Measurements from ENCODE around the gene NLRP6.
"Not testable (repeated sequence)": the region's sequence is repeated elsewhere in the genome, so short reads cannot be mapped to it uniquely, and the experiment has no call there.

Gene NLRP6

GRCh38 chr11:305844-306211, 27.6 kb downstream of the NLRP6 start:
- no peaks in the 10 kb centered on the region for H3K36me3 ChIP-seq (ENCODE audit: insufficient read depth, low read length)
- H3K4me1 ChIP-seq (ENCODE audit: insufficient read depth, low read length) = peaks cover 45% of the 10 kb centered on the region
- peak overlapping the region; percentile 10; the same call in 1 of the 2 replicates for H3K9ac ChIP-seq (ENCODE audit: low read depth, low read length)
- H3K27ac ChIP-seq (ENCODE audit: low read depth, low read length) = peak overlapping the region; percentile 83; the same call in 1 of the 2 replicates
- WGBS = 74% methylated on average over 10 of the region's 10 CpGs
- H3K9me3 ChIP-seq (ENCODE audit: insufficient read depth, low read depth, low read length) = no peaks in the 10 kb centered on the region
- H3K4me3 ChIP-seq (ENCODE audit: low read length) = no peak overlapping the region
- no peaks in the 10 kb centered on the region for H3K27me3 ChIP-seq (ENCODE audit: insufficient read depth, low read length)

GRCh38 chr11:306645-307371, 28.6 kb downstream of the NLRP6 start:
- H3K9me3 ChIP-seq (ENCODE audit: insufficient read depth, low read depth, low read length) = no peaks in the 10 kb centered on the region
- H3K4me3 ChIP-seq (ENCODE audit: low read length) = no peak overlapping the region
- 91% methylated on average over 17 of the region's 17 CpGs for WGBS
- H3K4me1 ChIP-seq (ENCODE audit: insufficient read depth, low read length) = peaks cover 45% of the 10 kb centered on the region
- no peak overlapping the region for H3K27ac ChIP-seq (ENCODE audit: low read depth, low read length)
- H3K9ac ChIP-seq (ENCODE audit: low read depth, low read length) = no peak overlapping the region
- H3K27me3 ChIP-seq (ENCODE audit: insufficient read depth, low read length) = peaks cover under 1% of the 10 kb centered on the region; the same call in 1 of the 2 replicates
- no peaks in the 10 kb centered on the region for H3K36me3 ChIP-seq (ENCODE audit: insufficient read depth, low read length)

GRCh38 chr11:307766-308708, 29.8 kb downstream of the NLRP6 start, which contains the start of gene IFITM2:
IFITM2 (plus strand) TSS chr11:307816; CDS start chr11:308193, 377 bp downstream.
- peak within 1 kb of the TSS; percentile 49 for H3K4me3 ChIP-seq (ENCODE audit: low read length)

GRCh38 chr11:308740-309665, 30.8 kb downstream of the NLRP6 start:
- H3K27ac ChIP-seq (ENCODE audit: low read depth, low read length) = not testable (repeated sequence)
- 66% methylated on average over 24 of the region's 24 CpGs for WGBS

More at GRCh38 chr11:307766-308708, 29.8 kb downstream of the NLRP6 start, which contains the start of gene IFITM2:
- peak within 1 kb of the TSS; percentile 70 for H3K27ac ChIP-seq (ENCODE audit: low read depth, low read length)
- H3K4me1 ChIP-seq (ENCODE audit: insufficient read depth, low read length) = peaks cover 56% of the 10 kb centered on the region
- not testable (repeated sequence) for H3K36me3 ChIP-seq (ENCODE audit: insufficient read depth, low read length); H3K27me3 ChIP-seq (ENCODE audit: insufficient read depth, low read length); H3K9me3 ChIP-seq (ENCODE audit: insufficient read depth, low read depth, low read length)
- 40% methylated on average over 26 of the region's 28 CpGs for WGBS
- H3K9ac ChIP-seq (ENCODE audit: low read depth, low read length) = 0 out of 2 replicates have a peak within 1 kb of the TSS, but pooled peaks have one; percentile 42

GRCh38 chr11:309979-310572, 31.9 kb downstream of the NLRP6 start:
- not testable (repeated sequence) for H3K27ac ChIP-seq (ENCODE audit: low read depth, low read length); H3K9ac ChIP-seq (ENCODE audit: low read depth, low read length)
- peak overlapping the region; percentile 24 for H3K4me3 ChIP-seq (ENCODE audit: low read length)

More at GRCh38 chr11:308740-309665, 30.8 kb downstream of the NLRP6 start:
- not testable (repeated sequence) for H3K27me3 ChIP-seq (ENCODE audit: insufficient read depth, low read length); H3K4me3 ChIP-seq (ENCODE audit: low read length); H3K36me3 ChIP-seq (ENCODE audit: insufficient read depth, low read length); H3K9ac ChIP-seq (ENCODE audit: low read depth, low read length); H3K9me3 ChIP-seq (ENCODE audit: insufficient read depth, low read depth, low read length)
- H3K4me1 ChIP-seq (ENCODE audit: insufficient read depth, low read length) = peaks cover 57% of the 10 kb centered on the region

GRCh38 chr11:311013-311748, 33.0 kb downstream of the NLRP6 start:
- H3K36me3 ChIP-seq (ENCODE audit: insufficient read depth, low read length) = not testable (repeated sequence)
- H3K4me1 ChIP-seq (ENCODE audit: insufficient read depth, low read length) = peaks cover 45% of the 10 kb centered on the region
- 1% methylated on average over 5 of the region's 71 CpGs for WGBS

More at GRCh38 chr11:309979-310572, 31.9 kb downstream of the NLRP6 start:
- WGBS = 36% methylated on average over 4 of the region's 18 CpGs
- H3K4me1 ChIP-seq (ENCODE audit: insufficient read depth, low read length) = peaks cover 56% of the 10 kb centered on the region
- H3K9me3 ChIP-seq (ENCODE audit: insufficient read depth, low read depth, low read length); H3K27me3 ChIP-seq (ENCODE audit: insufficient read depth, low read length); H3K36me3 ChIP-seq (ENCODE audit: insufficient read depth, low read length): not testable (repeated sequence)

GRCh38 chr11:312092-312816, 34.0 kb downstream of the NLRP6 start:
- H3K9ac ChIP-seq (ENCODE audit: low read depth, low read length) = no peak overlapping the region
- H3K4me3 ChIP-seq (ENCODE audit: low read length) = peak overlapping the region; percentile 67; the same call in 1 of the 2 replicates
- peaks cover 27% of the 10 kb centered on the region for H3K27me3 ChIP-seq (ENCODE audit: insufficient read depth, low read length)
- H3K4me1 ChIP-seq (ENCODE audit: insufficient read depth, low read length) = peaks cover 48% of the 10 kb centered on the region
- WGBS = 35% methylated on average over 12 of the region's 14 CpGs
- peaks cover 7% of the 10 kb centered on the region; the same call in 1 of the 2 replicates for H3K36me3 ChIP-seq (ENCODE audit: insufficient read depth, low read length)
- no peaks in the 10 kb centered on the region for H3K9me3 ChIP-seq (ENCODE audit: insufficient read depth, low read depth, low read length)
- H3K27ac ChIP-seq (ENCODE audit: low read depth, low read length) = no peak overlapping the region

More at GRCh38 chr11:311013-311748, 33.0 kb downstream of the NLRP6 start:
- Histone ChIP-seq H3K27me3 (ENCODE audit: insufficient read depth, low read length) (peaks cover 16% of the 10 kb centered on the region), H3K4me3 (ENCODE audit: low read length) (peak overlapping the region; percentile 24; the same call in 1 of the 2 replicates)
- not testable (repeated sequence) for H3K9me3 ChIP-seq (ENCODE audit: insufficient read depth, low read depth, low read length); H3K9ac ChIP-seq (ENCODE audit: low read depth, low read length); H3K27ac ChIP-seq (ENCODE audit: low read depth, low read length)

GRCh38 chr11:313304-313786, 35.1 kb downstream of the NLRP6 start:
- 28% methylated on average over 8 of the region's 8 CpGs for WGBS
- H3K27me3 ChIP-seq (ENCODE audit: insufficient read depth, low read length) = peaks cover 32% of the 10 kb centered on the region

More at GRCh38 chr11:313304-313786, 35.1 kb downstream of the NLRP6 start:
- peaks cover 7% of the 10 kb centered on the region; the same call in 1 of the 2 replicates for H3K36me3 ChIP-seq (ENCODE audit: insufficient read depth, low read length)
- peak overlapping the region; percentile 84; the same call in 1 of the 2 replicates for H3K27ac ChIP-seq (ENCODE audit: low read depth, low read length)
- no peaks in the 10 kb centered on the region for H3K9me3 ChIP-seq (ENCODE audit: insufficient read depth, low read depth, low read length)
- peak overlapping the region; percentile 67 for H3K4me3 ChIP-seq (ENCODE audit: low read length)
- 0 out of 2 replicates have a peak overlapping the region, but pooled peaks have one; percentile 11 for H3K9ac ChIP-seq (ENCODE audit: low read depth, low read length)
- H3K4me1 ChIP-seq (ENCODE audit: insufficient read depth, low read length) = peaks cover 45% of the 10 kb centered on the region
